ENCODE data around the gene KBTBD7. TPM values are rescaled to one million over a fixed set of nuclear protein-coding genes. Genes with fewer than 3 reads are reported as not detected.

Gene KBTBD7
- polyA plus RNA-seq, 1 donor = 8.0 TPM

Other genes with a start within 250 kb of the KBTBD7 start
- 28.9 TPM for gene ELF1, start 175.3 kb downstream of the KBTBD7 start, polyA plus RNA-seq (ENCODE audit: insufficient read length)
- gene WBP4, start 133.1 kb downstream of the KBTBD7 start, polyA plus RNA-seq (ENCODE audit: insufficient read length) = 19.3 TPM
- gene KBTBD6, start 61.8 kb downstream of the KBTBD7 start, polyA plus RNA-seq (ENCODE audit: insufficient read length) = 8.9 TPM
- gene MTRF1, start 69.0 kb upstream of the KBTBD7 start, polyA plus RNA-seq (ENCODE audit: insufficient read length) = 10.5 TPM
- 22.4 TPM for gene NAA16, start 116.7 kb upstream of the KBTBD7 start, polyA plus RNA-seq (ENCODE audit: insufficient read length)